GM19467 (cell line): ENCODE results near the gene RNASEH2B.

Source experiments
- ATAC-seq: cut with Tn5 transposase; IDR thresholded peaks from one replicate; pipeline ENCODE4 v1.9.1; 2021; ENCODE audit warnings: mild to moderate bottlenecking, moderate library complexity; ENCODE audit not compliant: unreplicated experiment

Gene RNASEH2B

DNA sequence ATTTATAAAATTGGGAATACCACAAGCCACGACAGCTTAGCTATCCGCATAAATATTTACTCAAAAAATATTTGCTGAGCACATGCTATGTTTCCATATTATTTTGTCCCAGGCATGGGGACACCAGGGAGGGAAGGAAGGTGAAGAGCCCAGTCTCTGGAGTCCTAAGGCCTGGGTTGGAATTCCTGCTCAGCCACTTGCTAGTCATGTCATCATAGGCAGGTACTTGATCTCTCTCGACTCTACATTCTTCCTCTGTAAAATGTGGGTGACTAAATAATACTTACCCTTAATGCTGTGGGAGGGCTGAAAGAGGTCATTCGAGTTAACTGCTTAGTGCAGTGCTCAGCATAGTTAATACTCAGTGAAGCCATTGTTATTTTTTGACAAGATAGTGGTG is 4.3 kb upstream of the RNASEH2B start:
- ATAC-seq, result no peak

DNA sequence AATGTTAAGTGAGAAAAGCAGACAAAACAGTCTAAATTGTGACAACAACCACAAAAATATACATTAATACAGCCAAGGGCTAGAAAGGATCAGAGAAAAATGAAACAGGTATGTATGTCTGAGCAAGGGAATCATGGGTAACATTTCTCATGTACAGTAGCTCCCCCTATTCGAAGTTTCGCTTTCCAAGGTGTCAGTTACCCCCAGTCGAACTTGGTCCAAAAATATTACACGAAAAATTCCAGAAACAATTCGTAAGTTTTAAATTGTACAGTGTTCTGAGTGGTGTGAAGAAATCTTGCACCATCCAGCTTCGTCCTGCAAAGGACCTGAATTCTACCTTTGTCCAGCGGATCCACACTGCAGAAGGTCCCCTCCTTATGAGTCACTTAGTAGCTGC is 1.8 kb upstream of the RNASEH2B start:
- ATAC-seq, result no peak

DNA sequence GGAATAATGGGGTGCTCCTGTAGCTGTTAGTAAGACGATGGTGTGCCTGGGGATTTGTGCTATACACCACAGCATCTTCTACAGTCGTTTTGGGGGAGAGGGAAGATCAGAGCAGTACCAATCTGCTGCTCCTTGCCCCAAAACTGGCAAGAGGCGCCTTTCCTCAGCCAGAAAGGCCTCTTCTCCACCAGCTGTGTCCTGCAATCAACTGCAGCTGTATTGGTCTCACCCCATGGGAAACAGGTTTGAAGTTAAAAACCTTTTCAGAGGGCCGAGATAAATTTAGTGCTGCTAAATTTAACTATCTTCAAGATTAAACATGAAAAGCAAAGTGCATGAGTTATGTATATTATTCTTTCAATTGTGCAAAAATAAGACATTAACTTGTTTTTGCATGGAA is 1.2 kb upstream of the RNASEH2B start:
- no peak for ATAC-seq

DNA sequence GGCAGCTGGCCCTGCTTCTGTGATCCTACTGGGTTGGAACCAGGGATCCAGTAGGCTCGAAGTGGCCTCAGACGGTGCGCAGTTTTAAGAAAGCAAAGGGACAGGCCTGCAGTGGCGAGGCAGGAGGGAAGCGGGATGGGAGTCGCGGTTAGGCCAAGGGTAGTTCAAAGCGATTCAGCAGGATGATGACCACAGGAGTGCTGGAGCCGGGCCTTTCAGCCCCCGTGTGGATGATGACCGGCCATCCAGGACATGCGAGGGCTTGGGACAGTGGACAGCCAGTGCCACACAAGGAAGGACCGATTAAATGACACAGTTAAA is 854 bp downstream of the RNASEH2B start:
- ATAC-seq, result no peak

DNA sequence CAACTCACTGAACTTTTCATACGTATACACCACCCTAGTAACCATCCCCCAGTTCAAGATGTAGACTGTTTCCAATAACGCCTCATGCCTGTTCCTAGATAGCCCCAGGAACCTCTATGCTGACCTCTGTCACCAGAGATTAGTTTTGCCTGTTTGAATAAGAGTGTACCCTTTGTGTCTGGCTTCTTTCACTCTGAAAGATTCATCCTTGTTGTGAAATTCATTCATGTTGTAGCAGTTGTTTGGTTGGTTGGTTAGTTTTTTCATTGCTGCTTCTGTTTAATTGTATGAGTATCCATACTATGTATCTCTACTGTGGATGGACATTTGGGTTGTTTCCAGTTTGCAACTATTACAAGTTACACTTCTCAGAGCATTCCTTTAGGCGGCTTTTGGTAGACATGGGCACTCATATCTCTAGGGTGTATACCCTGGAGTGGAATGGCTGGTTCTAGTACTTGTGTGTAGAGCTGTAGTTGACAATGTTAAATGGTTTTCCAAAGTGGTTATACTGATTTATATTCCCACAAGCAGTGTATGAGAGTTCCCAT is 1.6 kb downstream of the RNASEH2B start:
- ATAC-seq, result no peak

DNA sequence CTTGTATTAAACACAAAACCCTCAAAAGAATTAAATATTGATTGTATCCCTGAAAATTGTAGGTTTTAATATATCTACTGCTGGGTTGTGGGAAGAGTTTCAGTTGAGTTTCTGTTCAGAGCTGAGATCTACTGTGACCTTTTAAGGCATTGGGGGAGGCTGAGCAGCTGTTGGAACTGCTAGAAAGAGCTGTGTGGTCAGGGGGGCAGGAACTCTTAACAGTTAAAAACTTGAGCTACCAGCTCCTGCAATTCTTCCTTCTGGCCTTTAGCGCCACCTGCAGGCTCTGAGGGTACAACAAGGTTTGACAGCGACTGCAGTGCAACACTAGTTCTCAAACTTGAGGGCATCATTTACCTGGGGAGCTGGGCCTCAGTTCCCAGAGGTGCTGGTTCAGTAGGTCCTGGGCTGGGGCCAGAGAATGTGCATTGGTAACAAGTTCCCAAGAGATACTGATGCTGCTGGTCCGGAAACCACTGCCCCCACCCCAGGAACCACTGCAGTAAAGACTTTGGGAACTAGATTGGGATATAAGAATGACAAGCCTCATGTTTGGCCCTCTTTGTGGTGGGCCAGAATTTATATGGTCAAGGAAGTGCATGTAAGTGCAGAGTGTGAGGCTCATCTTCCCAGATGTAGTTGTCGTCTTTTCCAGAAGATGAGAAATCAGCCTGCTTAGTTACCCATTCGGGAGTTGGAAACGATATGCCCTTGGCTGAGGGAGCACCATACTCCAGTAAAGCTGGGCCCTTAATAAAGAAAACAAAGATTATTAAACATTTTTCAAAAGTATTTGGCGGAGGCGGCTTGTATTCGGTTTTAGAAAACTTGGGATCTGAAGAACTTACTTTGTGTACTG is 2.6 kb downstream of the RNASEH2B start:
- ATAC-seq, result peak; percentile 45

DNA sequence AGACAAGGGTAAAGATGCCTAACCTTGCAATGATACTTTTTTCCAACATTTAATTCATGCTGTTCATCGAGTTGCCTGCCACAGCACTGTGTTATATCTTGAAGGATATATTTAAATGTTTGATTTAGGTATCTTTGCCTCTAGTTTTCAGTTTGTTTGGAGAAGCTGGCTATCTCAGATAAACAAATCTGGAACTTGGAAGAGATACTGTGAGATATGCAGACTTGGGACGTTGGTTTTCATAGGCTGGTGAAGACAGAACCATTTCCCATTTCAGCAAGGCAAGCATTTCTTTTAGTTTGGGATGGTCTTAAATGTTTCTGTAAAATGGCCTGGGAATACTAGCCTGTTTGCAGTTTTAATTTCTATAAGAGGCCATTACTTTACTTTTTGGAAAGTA is 3.3 kb downstream of the RNASEH2B start:
- no peak for ATAC-seq

DNA sequence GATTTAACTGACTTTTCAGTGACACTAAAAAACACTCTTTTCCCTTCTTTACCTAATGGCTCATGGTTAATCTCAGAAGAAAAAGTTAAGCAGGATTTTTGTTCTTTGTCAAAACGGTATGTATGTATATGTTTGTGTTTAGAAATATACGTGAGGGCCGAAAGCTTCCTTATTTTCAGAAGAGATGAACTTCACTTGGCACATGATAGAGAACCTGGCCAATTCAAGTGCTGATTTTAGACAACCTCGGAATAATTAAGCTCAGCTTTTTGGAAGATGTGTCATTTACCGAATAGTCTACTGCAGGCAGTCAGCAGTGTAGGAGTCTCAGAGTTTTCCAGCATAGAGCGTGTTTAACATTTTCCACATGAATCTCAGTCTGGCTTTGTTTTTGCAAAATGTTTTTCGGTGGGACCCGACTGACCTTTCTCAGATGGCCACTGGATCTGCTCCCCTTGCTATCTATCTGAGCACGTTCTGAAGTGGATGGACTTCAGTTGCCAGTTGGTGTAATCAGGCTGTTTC is 4.6 kb downstream of the RNASEH2B start:
- ATAC-seq, result no peak

DNA sequence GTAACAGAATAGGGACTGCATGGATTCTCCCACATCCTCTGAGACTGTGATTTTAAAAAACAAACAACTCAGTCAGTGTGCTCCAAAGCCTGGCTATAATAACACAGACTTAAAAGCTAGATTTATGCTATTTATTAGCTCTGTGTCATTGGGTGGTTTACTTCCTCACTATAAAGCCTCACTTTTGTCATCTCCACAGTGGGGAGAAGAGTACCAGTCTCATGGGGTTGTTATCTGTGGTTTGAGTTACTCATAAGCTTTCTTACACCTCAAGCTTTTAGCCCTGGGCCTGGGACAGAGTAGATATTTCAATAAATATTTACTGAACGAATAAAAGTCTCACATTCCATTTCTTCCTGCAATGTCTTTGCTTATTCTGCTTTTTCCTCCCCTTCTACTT is 5.3 kb downstream of the RNASEH2B start:
- ATAC-seq, result no peak

DNA sequence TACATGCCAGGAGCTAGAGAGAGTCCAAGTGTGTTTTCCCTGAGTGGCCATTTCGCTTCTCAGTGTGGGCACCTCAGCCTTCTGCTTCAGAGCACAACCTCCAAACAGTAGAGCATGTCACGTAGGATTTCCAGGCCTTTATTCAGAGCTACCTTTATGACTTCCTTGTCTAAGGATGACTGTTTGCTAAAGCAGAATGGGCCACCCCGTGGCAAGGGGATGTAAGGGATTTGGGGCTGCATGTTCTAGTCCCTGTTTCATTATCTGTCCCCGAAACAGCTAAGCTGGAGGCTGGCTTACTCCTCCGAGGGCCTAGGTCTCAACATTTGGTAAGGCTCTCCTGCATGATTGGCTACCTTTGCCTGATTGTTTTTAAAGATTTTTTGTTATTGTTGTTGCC is 6.0 kb downstream of the RNASEH2B start:
- no peak for ATAC-seq

DNA sequence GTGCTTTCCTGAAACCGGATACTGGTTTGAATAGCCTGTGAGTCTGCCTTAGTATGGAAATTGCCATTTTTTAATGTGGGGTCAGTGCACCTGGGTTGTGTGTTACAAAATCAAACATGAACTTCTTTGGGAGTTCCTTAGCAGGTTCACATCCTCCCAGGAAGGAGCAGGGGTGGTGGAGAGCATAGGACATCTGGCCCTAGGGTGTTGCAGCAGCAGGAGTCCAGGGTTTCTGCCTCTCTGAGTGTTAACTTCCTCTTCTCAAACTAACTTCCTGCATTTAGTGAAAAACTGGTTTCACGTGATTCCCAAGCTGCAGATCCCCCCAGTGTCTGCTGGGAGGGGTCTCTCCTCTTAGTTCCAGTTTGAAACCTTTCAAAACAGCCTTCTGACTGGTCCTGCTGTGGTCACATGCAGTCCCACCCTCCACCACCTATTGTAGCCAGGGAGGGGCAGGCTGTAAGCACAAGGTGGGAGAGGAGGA is 7.2 kb downstream of the RNASEH2B start:
- no peak for ATAC-seq

DNA sequence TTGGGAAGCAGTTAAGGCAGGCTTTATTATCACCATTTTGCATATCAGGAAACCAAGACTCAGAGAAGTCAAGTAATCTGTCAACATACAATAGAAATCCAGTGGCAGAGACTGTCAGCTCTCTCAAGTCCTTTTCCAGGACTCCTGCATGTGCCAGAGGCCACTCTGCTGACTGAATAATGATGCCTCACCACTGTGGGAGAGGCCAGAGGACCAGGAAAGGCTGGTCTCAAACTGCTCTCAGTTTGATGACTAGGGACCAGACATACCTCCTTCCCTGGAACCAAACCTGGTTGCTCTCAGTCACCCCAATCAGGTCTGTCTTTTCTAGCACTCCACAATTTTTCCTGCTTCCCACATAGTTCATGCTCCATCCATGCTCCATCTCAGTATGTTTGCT is 8.0 kb downstream of the RNASEH2B start:
- no peak for ATAC-seq

DNA sequence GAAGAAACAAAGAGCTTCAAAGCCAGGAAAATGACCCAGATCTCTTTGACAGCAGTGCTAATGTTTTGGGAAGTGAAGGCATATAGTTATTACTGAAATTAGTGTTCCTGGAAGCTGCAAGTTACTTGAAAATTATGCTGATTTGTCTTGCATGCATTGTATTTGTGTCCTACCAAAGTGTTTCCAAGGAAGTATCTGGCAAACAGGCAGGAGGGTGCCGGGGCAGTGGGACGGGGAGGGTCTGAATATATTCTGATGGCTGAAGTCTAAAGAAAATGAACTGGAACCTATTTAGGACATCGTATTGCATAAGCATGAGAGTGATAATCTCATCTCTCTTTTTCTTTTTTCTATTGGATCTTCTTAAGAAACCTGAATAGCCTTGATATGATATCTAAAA is 9.0 kb downstream of the RNASEH2B start:
- ATAC-seq, result no peak

DNA sequence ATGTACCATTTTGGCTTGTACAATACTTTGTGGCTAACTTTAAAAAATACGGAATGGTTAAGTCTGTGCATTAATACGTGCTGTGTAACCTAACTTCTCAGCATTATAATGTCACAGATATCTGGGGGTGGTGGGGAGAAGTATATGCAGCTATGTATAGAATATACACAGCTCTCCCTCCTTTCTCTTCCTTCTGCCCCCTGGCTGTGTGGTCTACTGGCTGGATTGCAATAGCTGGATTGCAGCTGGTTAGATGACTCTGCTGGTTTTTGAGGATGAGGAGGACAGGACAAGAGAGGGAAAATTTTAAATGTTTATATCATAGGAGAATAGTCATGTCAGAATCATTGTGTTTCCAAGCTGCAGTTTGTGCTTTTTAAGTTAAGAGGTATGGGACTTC is 9.7 kb downstream of the RNASEH2B start:
- ATAC-seq, result no peak

DNA sequence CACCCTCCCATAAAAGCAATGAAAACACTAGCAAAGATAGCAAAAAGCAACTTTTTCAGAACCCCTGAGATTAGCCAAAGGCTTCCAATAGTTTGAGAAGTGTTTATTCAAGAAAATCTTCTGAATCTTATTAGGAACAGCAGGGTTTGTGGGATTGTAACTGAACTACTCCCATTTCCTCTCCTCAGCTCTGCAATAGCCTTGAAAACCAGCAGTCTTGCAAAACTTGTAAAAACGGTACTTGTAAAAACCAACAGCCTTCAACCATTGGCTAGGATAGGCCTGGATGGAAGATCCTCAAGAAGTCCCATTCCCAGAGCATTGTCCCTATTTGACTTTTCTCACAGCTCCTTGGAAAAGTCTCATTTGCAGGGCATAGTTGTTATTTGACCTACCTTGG is 12.1 kb downstream of the RNASEH2B start:
- no peak for ATAC-seq

DNA sequence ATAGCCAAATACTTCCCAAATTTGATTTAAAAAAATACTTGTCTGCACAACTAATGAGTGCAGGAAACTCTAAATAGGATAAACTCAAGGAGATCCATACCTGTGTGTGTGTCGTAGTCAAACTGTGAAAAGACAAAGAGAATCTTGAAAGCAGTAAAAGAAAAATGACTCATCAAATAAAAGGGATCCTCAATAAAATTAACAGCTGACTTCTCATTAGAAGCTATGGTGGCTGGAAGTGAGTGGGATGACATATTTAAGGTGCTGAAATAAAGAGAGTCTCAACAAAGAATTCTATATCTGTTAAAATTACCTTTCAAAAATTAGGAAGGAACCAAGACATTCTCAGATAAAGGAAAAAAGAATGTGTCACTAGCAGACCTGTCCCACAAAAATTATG is 13.7 kb downstream of the RNASEH2B start:
- ATAC-seq, result no peak

DNA sequence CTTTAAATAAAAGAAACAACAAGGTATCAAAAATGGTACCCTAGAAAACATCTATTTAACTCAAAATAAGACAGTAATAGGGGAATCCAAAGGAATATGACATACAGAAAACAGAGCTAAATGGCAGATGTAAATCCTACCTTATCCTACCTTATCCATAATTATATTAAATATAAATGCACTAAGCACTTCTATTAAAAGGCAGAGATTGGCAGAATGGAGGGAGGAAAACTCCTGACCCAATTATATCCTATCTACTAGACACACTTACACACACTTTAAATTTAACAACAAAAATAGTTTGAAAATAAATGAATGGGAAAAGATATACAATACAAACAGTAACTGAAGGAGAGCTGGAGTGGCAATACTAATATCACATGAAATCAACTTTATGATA is 14.4 kb downstream of the RNASEH2B start:
- ATAC-seq, result no peak

DNA sequence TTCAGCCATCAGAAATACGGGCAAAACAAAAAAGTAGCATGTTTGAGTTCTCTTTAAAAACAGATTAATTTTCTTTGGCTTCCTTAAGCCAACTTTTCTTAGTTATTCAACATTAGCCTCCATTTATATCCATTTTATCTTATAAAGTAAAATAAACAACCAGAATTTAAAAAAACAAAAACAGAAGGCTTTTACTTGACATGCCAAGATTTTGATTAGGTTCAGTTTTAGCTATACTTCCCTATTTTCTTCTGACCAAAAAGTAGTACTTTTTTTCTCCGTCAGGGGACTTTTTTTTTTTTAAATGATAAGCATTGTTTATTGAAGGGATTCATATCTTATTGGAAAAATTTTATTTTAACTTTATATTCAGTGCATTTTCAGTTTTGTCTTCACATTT is 18.1 kb downstream of the RNASEH2B start:
- ATAC-seq, result no peak

DNA sequence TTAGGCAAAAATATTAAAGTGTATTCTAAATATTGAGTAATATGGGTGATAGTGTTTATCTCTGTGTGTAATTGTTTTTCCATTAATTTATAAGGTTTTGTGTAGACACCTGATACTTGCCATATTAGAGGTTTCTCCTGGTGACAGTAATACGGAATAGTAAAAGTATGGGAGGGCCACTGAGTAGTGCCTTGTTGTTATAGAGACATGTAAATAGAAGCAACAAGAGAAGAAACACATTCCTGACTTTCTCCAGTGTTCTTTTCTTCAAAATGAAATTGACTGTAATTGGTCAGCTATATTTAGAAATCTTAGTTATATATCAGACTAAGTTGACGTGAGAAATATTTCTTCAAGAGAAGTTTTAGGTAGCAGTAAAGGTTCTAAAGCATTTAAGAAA is 18.5 kb downstream of the RNASEH2B start:
- ATAC-seq, result no peak

DNA sequence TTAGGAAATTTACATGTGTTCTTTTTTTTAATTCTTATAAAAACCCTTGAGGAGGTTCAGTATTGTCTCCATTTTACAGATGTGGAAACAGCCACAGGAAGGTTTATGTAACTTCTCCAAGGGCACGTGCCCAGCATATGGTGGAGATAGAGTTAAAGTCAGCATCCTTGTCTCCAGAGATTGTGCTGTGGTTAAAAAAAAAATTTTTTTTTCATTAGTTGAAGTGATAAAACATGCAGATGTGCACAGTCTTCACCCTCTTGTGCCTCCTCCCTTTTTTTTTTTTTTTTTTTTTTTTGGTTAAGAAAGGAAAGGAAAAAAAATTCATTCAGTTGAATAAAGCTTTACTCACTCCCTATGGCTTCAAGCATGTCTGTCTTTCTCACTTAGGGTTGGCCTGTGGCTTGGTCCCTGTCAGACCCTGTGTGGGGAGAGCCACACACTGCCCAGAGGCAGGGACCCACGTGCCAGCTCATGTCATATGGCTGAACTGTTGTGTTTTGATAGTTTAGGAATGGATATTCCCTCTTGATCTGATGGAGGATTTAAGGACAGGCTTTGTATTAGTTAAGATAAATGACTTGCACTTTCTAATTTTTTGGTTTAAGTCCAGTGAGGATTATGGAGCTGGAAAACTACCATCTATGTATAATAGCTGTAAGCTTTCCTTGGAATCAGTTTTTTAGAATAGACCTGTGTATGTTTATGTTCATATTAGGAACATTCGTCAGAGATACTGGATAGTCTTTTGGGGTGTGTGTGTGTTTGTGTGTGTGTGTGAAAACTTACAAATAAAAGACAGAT is 19.3 kb downstream of the RNASEH2B start:
- no peak for ATAC-seq

DNA sequence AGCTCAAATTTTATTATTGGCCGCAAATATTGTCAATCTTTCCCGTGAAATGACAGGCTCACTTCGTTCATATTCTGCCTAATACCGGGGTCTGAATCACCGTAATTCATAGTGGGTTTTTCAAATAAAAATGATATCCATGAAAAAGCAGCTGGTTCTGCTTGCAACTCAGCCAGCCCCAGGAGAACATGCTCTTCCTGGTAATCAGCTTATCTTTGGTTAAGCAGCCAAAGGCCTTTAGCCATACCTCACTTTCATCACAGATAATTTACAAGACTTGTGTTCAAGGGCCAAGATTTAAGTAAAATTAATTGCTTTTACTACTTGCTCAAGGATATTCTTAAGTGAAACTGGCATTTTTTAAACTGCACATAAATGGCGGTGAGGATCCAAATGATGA is 22.5 kb downstream of the RNASEH2B start:
- no peak for ATAC-seq
